A673 (cell line): Measurements from ENCODE around the gene KANK4.

Source experiments
- EZH2 ChIP-seq: fragments of 200-600 bp; sonication (generic); IDR thresholded peaks from 2 replicates; pipeline ENCODE4 v1.6.1; 2017; ENCODE audit warnings: borderline replicate concordance, low read depth, mild to moderate bottlenecking, mixed read lengths, antibody characterized with exemption, low read length; ENCODE audit not compliant: poor library complexity, severe bottlenecking
- TF ChIP-seq, protein P1 (sequence below): fragments of 300-800, 200-600 bp; sonication (generic); conservative IDR thresholded peaks from 2 replicates; pipeline ENCODE4 v1.5.1; 2017; ENCODE audit warnings: low read depth, mild to moderate bottlenecking, antibody characterized with exemption, low read length, moderate library complexity, mixed read lengths

DNA sequence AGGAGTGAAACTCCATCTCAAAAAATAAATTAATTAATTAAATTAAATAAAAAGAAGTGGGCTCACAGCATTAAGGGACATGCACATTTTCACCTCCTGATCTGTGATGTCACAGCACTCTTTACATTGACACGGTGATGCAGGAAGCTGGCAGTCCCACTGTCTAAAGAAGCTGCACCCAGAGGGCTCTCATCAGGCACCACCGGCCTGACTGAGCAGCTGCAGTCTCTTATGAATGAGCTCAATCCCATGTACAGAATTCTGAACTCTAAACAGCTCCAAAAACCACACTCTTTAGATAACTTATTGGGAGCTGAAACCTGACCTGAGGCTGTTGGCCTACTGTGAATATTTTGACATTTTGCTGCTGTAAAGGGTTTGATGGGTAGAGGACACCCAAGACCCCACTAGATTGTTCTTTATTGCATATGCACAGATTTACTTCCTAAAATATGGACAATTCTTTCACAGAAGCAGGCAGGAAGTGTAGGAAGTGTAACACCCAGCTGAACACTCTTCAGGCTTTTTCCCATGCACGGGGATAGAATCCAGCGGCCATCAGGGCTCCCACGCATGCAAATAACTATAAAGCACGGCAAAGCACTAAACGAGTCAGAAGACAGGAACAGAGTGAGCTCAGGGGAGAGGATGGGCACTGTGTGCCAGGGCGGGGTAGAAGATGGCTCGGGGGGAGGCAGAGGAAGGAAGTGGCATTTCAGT is 78.4 kb downstream of the KANK4 start:
- TF ChIP-seq, protein P1, sequence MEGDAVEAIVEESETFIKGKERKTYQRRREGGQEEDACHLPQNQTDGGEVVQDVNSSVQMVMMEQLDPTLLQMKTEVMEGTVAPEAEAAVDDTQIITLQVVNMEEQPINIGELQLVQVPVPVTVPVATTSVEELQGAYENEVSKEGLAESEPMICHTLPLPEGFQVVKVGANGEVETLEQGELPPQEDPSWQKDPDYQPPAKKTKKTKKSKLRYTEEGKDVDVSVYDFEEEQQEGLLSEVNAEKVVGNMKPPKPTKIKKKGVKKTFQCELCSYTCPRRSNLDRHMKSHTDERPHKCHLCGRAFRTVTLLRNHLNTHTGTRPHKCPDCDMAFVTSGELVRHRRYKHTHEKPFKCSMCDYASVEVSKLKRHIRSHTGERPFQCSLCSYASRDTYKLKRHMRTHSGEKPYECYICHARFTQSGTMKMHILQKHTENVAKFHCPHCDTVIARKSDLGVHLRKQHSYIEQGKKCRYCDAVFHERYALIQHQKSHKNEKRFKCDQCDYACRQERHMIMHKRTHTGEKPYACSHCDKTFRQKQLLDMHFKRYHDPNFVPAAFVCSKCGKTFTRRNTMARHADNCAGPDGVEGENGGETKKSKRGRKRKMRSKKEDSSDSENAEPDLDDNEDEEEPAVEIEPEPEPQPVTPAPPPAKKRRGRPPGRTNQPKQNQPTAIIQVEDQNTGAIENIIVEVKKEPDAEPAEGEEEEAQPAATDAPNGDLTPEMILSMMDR, result no peak
- no peak for TF ChIP-seq EZH2
